ENCODE data around the gene MYO1E.
"Not testable (repeated sequence)": the region's sequence is repeated elsewhere in the genome, so short reads cannot be mapped to it uniquely, and the experiment has no call there.

MYO1E gene

DNA sequence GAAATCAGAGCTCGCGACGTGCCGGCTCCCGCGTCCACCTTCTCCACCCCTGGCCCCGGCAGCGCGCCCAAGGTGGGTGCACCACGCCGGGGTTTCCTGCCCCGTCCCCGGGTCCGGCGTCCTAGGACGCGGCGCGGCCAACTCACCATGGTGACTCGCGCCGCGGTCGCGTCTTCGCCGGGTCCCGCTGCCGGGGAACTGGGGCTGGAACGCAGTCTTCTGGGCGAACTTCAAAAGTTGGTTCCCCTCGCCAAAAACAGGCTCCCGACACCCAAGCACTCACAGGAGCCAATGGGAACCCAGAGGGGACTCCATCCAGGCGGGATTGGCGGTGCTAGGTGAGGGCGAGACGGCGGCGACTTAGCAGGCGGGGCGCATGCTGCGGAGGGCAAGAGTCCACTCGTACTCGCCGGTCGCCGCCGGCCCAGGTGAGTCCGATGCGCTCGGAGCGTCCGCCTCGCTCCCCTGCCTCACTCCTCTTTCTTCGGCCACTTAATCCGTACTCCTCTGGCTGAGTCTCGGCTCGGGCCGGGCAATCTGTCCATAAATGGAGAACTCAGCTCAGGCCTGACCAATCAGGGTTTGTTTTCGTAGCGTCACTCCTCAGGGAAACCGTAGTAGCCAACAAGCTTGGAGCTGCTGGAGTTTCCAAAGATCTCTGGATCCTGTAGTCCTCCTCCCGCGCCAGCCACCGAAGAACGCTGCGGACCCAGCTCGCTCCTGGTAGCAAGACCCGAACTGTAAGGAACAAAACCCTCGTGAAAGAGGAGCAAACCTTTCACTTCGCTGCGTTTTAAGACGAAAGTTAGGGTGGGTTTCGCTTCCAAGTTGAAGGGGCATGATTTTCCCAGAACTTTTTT, at the start of gene MYO1E:
Gene MYO1E, minus strand, starts transcription at position 520 of the 860 bp plus-strand sequence. Its CDS starts 371 bp downstream, at position 149.
- DNase-seq (ENCODE audit: low read depth in 2 of 3, low spot score in 2 of 3), result peak; percentile 9 to 39 (median 10)

DNA sequence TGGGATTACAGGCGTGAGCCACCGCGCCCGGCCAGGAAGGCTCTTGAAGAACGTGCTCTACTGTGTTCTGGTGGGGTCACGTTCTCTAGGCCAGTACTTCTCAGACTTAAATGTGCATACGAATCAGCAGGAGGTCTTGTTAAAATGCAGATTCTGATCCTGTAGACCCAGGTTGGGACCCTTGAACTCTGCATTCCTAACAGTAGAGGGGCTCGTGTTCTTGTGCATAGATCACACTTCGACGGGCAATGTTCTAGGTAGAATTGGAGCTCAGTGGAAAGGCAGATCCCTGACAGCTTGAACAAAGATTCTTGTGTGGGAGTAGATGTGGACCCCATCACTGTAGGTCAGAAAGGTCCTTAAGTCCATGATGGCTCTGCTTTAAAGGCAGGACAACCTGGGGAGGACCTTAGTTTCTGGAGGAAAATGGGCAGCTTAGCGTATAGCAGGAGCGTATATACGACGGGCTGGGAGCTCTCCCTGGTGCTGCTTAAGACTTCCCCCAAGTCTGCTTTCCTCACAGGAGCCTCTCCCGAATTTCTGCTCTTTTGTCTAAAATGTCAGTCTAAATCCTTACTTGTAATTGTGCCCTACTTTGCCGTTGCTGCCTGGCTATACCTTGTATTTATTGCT, 48.4 kb upstream of the MYO1E start:
- DNase-seq (ENCODE audit: low read depth in 2 of 3, low spot score in 2 of 3), result no peak

DNA sequence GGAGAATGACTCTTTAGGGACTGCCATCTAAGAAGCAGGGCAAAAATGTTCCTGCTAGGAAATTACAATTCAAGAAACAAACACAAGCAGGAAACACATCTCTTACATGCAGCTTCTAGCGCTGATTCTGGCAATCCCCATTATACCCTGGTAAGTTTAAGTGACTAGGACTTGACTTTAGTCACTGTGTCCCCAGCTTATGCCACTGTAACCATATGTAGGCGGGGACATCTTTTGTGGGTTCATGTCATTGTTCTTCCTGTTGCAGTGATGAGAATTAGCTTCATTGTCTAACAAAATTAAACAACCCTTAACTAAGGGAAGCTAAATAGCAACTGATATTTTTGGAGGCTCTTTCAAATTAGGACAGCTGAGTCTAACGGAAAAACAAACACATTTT, 47.4 kb upstream of the MYO1E start:
- DNase-seq (ENCODE audit: low read depth in 2 of 3, low spot score in 2 of 3), result no peak

DNA sequence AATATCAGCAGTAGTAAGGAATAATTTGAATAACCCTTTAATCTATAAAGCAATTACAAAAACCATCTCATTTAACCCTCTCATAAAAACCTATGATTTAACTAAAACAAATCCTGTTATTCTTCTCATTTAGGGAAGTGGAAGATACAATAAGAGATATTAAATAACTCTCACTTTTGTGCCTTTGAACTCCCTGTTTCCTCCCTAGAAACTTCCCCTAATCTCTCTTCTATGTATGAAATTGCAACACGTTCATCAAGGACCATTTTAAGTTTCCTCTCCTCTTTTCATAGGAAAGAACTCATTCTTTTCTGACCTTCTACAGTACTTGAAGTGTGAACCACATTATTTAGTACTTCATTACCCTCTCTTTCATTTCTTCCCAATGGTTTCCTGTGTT, 46.5 kb upstream of the MYO1E start:
- no peak for DNase-seq (ENCODE audit: low read depth in 2 of 3, low spot score in 2 of 3)

DNA sequence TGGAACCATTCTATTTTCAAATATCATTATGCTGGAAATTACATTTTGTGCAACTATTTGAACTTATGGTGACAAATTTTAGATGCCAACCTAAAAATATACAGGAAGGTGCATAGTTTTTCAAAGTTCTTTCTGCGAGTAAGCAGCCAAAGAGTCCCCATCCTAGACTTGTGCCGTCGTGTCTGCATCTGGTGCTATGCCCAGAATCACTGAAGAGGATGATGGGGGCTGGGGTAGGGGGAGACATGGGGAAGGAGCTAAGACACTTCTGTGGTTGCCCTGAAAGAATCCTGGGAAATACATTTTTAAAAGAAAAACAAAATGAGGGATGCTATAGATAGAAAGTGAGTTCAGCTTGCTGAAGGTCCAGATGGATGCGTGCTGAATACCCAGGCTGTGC, 44.1 kb upstream of the MYO1E start:
- DNase-seq (ENCODE audit: low read depth in 2 of 3, low spot score in 2 of 3), result no peak

DNA sequence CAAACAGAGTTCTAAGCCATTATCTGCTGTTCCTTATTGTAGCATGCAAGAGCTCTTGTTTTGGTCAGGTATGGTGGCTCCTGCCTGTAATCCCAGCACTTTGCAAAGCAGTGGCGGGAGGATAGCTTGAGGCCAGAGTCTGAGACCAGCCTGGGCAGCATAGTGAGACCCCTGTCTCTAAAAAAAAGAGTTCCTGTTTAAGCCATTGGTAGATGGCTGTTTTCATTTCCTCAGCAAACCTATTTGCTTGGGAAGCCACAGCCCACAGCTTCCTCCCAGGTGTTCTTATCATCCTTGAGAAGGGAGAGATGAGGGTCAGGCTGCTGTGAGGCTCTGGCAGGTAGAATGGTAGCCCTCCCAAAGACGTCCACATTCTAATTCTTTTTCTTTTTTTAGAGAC, 40.9 kb upstream of the MYO1E start:
- DNase-seq (ENCODE audit: low read depth in 2 of 3, low spot score in 2 of 3), result no peak

DNA sequence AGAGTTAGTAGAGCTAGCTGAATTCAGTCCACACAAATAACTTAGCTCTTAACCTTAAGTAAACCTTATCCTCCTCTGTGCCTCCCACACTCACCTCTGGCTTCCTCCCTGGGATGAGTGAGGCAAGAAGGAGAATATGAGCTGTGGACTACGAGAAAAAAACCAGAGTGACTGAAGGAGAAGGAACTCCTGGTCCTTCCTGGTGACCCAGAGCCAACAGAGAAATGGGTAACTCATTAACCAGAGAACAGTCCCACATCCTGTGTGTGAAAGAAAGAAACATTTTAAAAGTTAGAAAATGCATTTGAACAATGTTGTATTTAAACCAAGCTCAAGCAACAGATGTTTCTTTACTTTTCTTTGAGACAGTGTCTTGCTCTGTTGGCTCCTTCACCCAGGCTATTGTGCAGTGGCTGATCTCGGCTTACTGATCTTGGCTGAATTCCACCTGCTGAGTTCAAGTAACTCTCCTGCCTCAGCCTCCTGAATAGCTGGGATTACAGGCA, 37.8 kb upstream of the MYO1E start:
- DNase-seq (ENCODE audit: low read depth in 2 of 3, low spot score in 2 of 3), result no peak

DNA sequence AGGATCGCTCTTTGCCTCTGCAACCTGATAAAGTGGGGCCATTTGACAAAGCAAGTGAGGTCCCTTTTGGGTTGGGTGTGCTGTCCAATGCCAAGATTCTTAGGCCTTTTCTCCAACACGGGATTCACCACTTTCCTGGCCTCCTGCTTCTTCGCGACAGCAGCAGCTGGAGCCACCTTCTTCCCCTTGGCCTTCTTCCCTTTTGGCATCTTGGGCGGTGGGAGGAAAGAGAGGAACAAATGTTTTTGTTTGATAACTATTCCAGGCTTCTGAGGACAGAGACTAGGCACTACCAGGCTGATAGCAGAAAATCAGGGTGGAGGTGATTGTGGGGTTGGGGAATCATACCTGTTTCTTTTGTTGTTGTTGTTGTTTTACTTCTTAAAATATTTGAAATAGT, 35.3 kb upstream of the MYO1E start:
- DNase-seq (ENCODE audit: low read depth in 2 of 3, low spot score in 2 of 3), result no peak

DNA sequence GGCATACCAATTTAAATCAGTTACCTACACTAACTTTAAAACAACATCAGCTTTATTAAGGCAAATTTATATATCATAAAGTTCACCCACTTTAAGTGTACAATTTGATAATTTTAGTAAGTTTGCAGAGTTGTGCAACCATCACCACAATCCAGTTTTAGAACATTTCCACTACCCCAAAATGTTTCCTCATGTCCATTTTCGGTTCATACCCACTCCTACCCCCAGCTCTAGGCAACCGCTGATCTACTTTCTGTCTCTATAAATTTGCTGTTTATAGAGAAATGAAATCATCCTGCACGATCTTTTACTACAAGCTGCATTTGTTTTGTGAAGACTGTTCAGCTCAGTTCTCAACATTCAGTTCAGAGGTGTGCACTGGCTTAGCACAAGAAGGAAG, 33.8 kb upstream of the MYO1E start:
- no peak for DNase-seq (ENCODE audit: low read depth in 2 of 3, low spot score in 2 of 3)

DNA sequence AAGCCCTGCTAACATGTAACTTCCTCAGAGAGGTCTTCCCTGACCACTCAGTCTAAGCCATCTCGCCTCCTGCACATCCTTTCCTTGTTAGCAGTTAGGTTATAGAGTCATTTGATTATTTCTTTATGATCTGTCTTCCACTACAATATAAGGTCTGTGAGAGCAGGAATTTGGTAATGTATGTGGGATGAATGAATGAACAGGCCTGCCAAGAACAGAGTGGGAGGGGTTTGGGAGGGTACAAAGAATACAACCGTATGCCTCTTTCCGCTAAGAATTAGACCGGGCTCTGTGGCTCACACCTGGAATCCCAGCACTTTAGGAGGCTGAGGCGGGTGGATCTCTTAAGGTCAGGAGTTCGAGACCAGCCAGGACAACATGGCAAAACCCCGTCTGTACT, 32.4 kb upstream of the MYO1E start:
- no peak for DNase-seq (ENCODE audit: low read depth in 2 of 3, low spot score in 2 of 3)

DNA sequence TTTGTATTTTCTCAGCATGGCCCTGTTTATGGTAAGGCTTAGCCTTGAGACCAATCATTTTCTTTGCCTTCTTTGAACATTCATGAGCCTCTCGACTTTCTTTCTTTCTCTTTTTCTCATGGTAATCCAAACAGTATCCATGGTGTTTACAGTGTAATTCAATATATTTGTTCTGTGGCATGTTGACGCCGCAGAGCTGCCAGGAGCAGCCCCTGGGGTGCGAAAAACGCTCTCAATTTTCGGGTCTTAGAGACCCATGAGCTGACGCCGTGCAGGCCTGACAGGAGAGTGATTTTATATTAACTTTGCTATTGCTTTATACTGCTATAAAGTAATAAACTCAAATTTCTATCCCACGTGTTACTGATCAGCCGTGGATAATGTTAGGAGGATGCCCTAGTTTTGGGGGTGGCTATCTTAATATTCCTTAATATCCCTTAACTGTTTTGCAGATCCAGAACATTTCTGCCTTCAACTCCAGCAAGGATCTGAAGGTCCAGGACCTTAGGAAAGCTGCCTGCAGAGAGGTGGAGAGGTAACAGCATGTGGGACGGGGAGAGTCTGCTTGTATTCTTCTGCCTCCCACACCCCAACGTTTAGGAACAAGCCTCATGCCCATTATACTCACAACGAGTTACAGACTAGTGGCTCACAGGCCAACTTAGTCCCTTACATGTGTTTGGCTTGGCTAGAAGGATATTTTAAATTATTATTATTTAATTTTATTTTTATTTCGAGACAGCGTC, 29.3 kb upstream of the MYO1E start:
- DNase-seq (ENCODE audit: low read depth in 2 of 3, low spot score in 2 of 3), result no peak

DNA sequence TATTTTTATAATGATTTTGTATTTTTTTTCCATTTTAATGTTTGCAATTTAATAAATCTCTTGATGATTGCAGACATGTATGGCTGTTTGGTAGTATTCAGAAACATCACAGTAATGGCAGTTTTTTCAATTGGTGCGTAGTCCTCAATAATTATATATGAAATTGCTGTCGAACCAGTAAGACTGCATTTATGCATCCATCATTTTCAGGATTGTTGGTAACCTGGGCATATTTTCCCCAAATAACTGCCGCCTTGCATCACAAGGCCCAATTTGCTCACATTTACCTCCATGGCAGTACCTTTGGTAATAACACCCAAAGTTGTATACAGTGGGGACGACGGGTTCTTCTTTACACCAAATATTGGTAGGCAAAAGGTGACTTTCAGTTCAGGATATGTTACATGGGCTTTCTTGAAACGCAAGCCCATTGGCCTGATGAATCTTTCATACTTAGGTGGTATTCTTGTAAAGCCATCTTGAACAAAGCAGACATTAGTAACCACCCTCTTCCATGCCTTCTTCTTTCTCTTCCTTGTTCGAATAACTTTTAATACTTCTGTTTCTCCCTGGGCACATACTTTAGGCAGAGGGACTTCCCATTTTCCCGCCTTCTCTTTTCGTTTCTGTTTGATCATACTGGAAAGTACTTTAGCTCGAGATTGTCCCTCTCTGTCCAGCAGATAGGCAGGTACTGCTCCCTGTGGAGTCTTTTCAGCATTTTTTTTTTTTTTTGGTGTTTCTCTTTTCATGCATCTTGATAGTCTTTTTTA, 28.6 kb upstream of the MYO1E start:
- not testable (repeated sequence) for DNase-seq (ENCODE audit: low read depth in 2 of 3, low spot score in 2 of 3)

DNA sequence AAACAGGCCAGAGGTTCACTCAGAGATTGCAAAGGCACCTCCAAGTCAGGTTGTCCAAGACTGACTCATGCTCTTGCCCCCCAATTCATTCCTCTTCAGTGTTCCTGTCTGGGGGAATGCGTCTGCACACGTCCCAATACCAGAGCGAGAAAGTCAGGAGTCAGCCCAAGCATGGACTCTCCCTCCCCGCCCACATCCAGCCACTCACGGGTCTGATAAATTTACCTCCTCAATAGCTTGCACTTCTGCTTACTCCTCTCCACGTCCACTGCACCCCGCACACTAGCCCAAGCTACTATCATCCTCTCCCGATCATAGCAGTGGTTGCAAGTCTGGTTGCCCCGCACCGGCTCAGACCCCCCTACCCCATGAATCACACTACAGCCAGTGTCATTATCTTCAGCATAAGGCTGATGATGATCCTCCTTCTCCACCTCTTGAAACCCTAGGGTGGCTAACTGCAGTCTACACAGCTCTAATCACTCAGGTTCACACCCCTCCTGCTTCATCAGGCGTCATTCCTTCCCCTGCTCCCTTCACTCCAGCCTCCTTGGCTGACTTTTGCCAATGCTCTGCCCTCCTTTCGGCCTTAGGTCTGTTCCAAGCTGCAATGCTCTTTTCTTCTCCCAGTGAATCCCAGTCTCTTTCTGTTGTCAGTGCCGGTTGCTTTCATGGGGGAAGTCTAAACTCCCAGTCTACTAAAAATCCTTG, 27.6 kb upstream of the MYO1E start:
- DNase-seq (ENCODE audit: low read depth in 2 of 3, low spot score in 2 of 3), result no peak

DNA sequence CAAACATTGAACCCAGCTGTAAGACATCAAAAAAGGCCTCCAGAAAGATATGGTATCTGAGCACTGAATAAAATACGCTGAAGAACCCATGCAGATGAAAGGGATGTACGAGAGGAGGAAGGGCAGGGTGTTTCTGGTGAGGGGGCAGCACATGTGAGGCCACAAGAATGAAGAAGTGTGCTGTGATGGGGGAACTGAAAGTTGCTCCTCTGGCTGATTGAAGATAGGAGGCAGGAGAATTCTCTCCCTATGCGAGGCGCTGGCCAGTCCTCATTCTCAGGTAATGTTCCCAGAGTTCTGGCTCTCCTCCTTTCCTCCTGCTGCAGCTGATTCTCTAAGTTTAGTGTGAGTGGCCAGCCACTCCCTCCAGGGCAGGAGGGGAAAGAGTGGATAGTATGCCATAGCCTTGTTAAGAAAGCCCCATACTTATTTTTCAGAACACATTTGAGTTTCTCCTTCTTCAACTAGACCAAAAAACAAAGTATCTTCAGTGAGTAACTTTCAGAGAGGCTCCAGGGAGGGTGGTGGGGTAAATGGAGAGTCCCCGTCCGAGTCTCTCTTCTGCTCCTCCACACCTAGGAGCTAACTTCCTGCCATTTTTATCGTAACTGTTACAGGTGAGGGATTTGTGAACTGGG, 26.9 kb upstream of the MYO1E start:
- DNase-seq (ENCODE audit: low read depth in 2 of 3, low spot score in 2 of 3), result no peak

DNA sequence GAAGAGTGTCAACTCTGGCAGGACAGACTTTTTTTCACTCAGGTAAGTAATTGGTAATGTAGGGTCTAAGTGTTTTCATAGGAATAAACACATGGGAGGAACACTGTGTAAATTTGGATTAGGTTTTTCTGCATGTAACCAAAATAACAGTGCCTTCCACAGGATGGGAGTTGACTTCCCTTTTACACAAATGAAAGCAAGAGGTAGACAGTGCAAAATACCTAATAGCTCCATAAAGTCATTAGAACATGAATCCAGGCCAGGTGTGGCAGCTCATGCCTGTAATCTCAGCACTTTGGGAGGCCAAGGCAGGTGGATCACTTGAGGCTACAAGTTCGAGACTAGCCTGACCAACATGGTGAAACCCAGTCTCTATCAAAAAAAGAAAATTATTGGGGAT, 25.5 kb upstream of the MYO1E start:
- no peak for DNase-seq (ENCODE audit: low read depth in 2 of 3, low spot score in 2 of 3)

DNA sequence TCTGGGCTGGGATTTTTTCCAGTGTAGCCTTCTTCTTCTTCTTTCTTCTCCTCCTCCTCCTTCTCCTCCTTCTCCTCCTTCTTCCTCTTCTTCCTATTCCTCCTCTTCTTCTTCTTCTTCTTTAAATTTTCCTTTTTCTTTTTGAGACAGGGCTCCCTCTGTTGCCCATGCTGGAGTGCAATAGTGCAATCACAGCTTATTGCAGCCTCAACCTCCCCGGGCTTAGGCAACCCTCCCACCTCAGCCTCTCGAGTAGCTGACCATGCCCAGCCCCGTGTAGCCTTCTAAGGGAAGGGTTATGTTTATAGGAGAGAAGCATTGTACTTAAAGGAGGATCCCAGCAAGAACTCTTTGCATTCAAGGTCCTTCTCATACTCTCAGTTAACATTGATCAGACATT, 24.0 kb upstream of the MYO1E start:
- no peak for DNase-seq (ENCODE audit: low read depth in 2 of 3, low spot score in 2 of 3)

DNA sequence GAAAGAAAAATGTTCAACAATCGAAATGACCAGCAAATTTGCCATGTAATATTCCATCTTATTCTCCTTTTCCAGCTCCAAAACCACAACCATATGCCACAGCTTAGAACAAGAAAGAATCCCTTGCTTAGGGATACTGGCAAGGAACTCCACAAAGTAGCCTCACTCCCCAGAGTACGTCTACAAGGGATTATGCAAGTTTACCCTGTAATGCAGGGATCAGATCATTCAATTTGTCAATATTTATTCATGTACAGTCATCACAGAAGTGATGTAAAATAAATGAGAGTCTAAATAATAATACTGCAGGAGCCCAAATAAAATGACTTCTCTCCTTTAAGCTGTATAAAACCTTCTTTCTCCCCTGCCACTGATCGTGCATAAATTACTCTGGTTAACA, 23.5 kb upstream of the MYO1E start:
- DNase-seq (ENCODE audit: low read depth in 2 of 3, low spot score in 2 of 3), result no peak

DNA sequence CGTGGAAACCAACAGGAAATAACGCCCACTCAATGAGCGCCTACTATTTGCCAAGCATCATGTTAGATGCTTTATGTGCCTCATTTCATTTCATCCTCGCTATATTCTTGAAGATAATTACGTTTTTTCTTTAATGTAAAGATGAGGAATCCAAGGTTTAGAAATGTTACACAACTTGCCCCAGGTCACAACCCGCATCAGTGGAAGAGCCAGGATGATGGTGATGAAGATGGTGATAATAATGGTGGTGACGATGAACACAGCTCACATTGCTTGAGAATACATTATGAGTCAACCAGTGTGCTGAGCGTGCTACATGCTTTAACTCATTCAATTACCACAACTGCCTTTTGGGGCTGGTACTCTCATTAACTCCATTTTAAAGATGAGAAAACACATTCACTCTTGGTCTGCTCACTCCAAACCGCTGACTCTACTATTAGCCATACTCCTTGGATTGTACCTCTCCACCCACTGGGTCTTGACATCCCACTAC, 21.5 kb upstream of the MYO1E start:
- DNase-seq (ENCODE audit: low read depth in 2 of 3, low spot score in 2 of 3), result no peak

DNA sequence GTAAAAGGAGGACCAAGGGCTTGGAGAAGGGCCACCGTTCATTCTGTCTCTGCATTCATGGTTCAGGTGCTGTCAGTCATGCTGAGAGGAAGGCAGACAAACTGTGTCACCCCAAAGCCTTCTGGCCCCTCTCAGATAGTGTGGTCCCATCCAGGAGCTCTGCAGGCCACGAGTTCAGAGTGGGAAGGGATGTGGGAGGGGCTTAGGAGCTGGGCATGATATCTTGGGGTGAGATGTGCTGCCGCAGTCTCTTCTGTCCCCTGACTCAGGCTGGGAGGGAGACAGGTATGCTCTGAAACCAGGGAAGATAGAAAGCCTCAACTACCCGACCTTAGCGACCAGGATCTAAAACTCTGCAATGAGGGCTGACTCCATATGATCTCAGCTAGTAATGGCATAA, 19.6 kb upstream of the MYO1E start:
- DNase-seq (ENCODE audit: low read depth in 2 of 3, low spot score in 2 of 3), result no peak

DNA sequence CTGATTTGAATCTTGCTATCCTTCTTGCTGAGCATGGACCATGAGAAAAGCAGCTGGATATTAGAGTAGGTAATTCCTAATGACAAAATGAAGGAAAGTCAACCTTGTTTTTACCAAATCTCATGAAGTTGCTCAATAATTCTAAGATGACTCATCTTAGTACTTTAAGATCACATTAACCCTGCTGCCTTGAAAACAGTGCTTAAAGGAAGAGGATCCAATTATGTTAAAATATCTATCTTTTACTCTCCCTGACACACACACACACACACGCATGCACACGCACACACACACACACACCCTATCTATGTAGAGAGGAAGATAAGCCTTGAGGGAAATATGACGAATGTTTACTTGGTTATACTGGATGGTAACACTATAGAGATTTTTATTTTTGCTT, 16.0 kb upstream of the MYO1E start:
- no peak for DNase-seq (ENCODE audit: low read depth in 2 of 3, low spot score in 2 of 3)

All from activated CD8-positive, alpha-beta memory T cell treated with anti-CD3 and anti-CD28 coated beads for 48 hours (primary cell).